Activated CD8-positive, alpha-beta memory T cell treated with anti-CD3 and anti-CD28 coated beads, Interleukin-2, amount 50 U/mL, for 4 hours (primary cell): ENCODE measurements around the gene SOX4.
"Not testable (repeated sequence)": the region's sequence is repeated elsewhere in the genome, so short reads cannot be mapped to it uniquely, and the experiment has no call there.

Experiments used
- DNase-seq: peaks from one replicate; pipeline ENCODE4 v3.0.0-alpha.2; 2020

Gene SOX4

GRCh38 chr6:21593412-21593926 lies at the start of gene SOX4:
Gene SOX4 (plus strand): TSS chr6:21593751. CDS start chr6:21594535, 784 bp downstream.
- peak; percentile 68 for DNase-seq

- DNase-seq: not testable (repeated sequence)
Measured at GRCh38 chr6:21552286-21552685, 41.3 kb upstream of the SOX4 start.

GRCh38 chr6:21554286-21554685 lies 39.3 kb upstream of the SOX4 start:
- no peak for DNase-seq

- no peak for DNase-seq
Measured at GRCh38 chr6:21555197-21555596, 38.4 kb upstream of the SOX4 start.

GRCh38 chr6:21556511-21556910 lies 37.0 kb upstream of the SOX4 start:
- no peak for DNase-seq

GRCh38 chr6:21556968-21557721 lies 36.4 kb upstream of the SOX4 start:
- no peak for DNase-seq

GRCh38 chr6:21559238-21559637 lies 34.3 kb upstream of the SOX4 start:
- no peak for DNase-seq

- DNase-seq: no peak
Measured at GRCh38 chr6:21560249-21560648, 33.3 kb upstream of the SOX4 start.

- DNase-seq: no peak
Measured at GRCh38 chr6:21565431-21565830, 28.1 kb upstream of the SOX4 start.

GRCh38 chr6:21578523-21578922 lies 15.0 kb upstream of the SOX4 start:
- DNase-seq: no peak

- no peak for DNase-seq
Measured at GRCh38 chr6:21582651-21583050, 10.9 kb upstream of the SOX4 start.

- no peak for DNase-seq
Measured at GRCh38 chr6:21586300-21586699, 7.3 kb upstream of the SOX4 start.

GRCh38 chr6:21586740-21587178 lies 6.8 kb upstream of the SOX4 start:
- DNase-seq: no peak

- DNase-seq: peak; percentile 24
Measured at GRCh38 chr6:21587179-21587960, 6.2 kb upstream of the SOX4 start.

GRCh38 chr6:21587961-21588480 lies 5.5 kb upstream of the SOX4 start:
- peak; percentile 22 for DNase-seq

- DNase-seq: peak; percentile 22
Measured at GRCh38 chr6:21588481-21589351, 4.8 kb upstream of the SOX4 start.

GRCh38 chr6:21589352-21590345 lies 3.9 kb upstream of the SOX4 start:
- DNase-seq: peak; percentile 81

GRCh38 chr6:21590346-21590745 lies 3.2 kb upstream of the SOX4 start:
- no peak for DNase-seq

GRCh38 chr6:21591446-21591845 lies 2.1 kb upstream of the SOX4 start:
- DNase-seq: no peak

GRCh38 chr6:21592953-21593352 lies 598 bp upstream of the SOX4 start:
- no peak for DNase-seq

- peak; percentile 15 for DNase-seq
Measured at GRCh38 chr6:21593927-21594415, 420 bp downstream of the SOX4 start.
